ENCODE results near the gene DNAJC5G. TPM values are rescaled to one million over a fixed set of nuclear protein-coding genes. Genes with fewer than 3 reads are reported as not detected.
A peak's percentile ranks its signal among the peaks of the same experiment; 100 is the strongest.
"Not testable (repeated sequence)": the region's sequence is repeated elsewhere in the genome, so short reads cannot be mapped to it uniquely, and the experiment has no call there.

Gene DNAJC5G
- total and polyA plus RNA-seq, 2 donors (not counting 3 experiments of a cell fraction or from before 2014, with no cell fraction given) = 0.77 to 1.4 TPM

- no TSS peak for BruUV-seq (replicated peaks)
- no peak for TF ChIP-seq POLR2AphosphoS5 (IDR thresholded peaks at IDR 0.05; ENCODE audit: insufficient read depth, low read depth, low read length)
- no peak for TF ChIP-seq MAX (IDR thresholded peaks at IDR 0.05; ENCODE audit: insufficient read depth, insufficient read length)
- no peak for TF ChIP-seq CTCF (IDR thresholded peaks at IDR 0.05; ENCODE audit: extremely low read depth in 1 of 2, insufficient read depth in 1 of 2, low read depth in 1 of 2, low read length in 2 of 2)
- no peak for TF ChIP-seq FOS (IDR thresholded peaks at IDR 0.05; ENCODE audit: borderline replicate concordance, insufficient read depth, low read length)
- TF ChIP-seq JUN (IDR thresholded peaks at IDR 0.05; ENCODE audit: borderline replicate concordance, insufficient read depth, insufficient read length, low read depth) = no peak
- no peak for TF ChIP-seq POLR2A (IDR thresholded peaks at IDR 0.05; ENCODE audit: low read depth, low read length)
- no peak for TF ChIP-seq MYC (IDR thresholded peaks at IDR 0.05; ENCODE audit: low read depth, low read length)
- TF ChIP-seq EZH2 (IDR thresholded peaks at IDR 0.05; ENCODE audit: borderline replicate concordance, low read depth, low read length, severe bottlenecking) = no peak
- TF ChIP-seq GATA2 (IDR thresholded peaks at IDR 0.05; ENCODE audit: insufficient read depth, insufficient read length, low read depth, low read length) = no peak
- H3K9me1 ChIP-seq (replicated peaks; ENCODE audit: control insufficient read depth, extremely low read depth, insufficient read depth, low read length) = no peaks in the 10 kb centered on the region
- no peak overlapping the region for H3K27ac ChIP-seq (ENCODE audit: insufficient read depth, low read depth, low read length)
- H3K4me2 ChIP-seq (ENCODE audit: insufficient read depth, low read length) = no peak overlapping the region
- FAIRE-seq (peak; percentile 49), DNase-seq (ENCODE audit: low read depth, low spot score) (no peak)
- no peak overlapping the region for H3K4me3 ChIP-seq (replicated peaks in 1 of 3; ENCODE audit: insufficient read depth in 1 of 3, low read depth in 1 of 3, low read length in 3 of 3)
- no peak overlapping the region for H2AFZ ChIP-seq (ENCODE audit: low read depth, low read length)
- no peaks in the 10 kb centered on the region for H3K36me3 ChIP-seq (ENCODE audit: control insufficient read depth in 2 of 2, extremely low read depth in 1 of 2, insufficient read depth in 2 of 2, low read length in 2 of 2)
- CTCF ChIA-PET = interaction anchor here (0.7 to 6.9 kb wide), 12 partner anchors 8 to 168 kb away, joined by 3 to 143 read pairs (median 4); partner anchors contain the start of genes PREB and TRIM54
- peaks cover 19 to 43% of the 10 kb centered on the region in 2 experiments for H3K27me3 ChIP-seq (ENCODE audit: control insufficient read depth in 2 of 2, insufficient read depth in 2 of 2, low read length in 2 of 2)
- dilution Hi-C loops (cut with MboI; ENCODE audit: extremely low pct_ligation_motif_present, low sequenced_read_pairs) = no loop called here
- no peaks in the 10 kb centered on the region for H3K9me3 ChIP-seq (replicated peaks; ENCODE audit: control insufficient read depth, insufficient read depth, low read length)
- no peak overlapping the region for H3K9ac ChIP-seq (replicated peaks; ENCODE audit: extremely low read depth, insufficient read depth, low read length)
- H3K79me2 ChIP-seq (ENCODE audit: control insufficient read depth, insufficient read depth, low read length) = no peaks in the 10 kb centered on the region
- H4K20me1 ChIP-seq (replicated peaks; ENCODE audit: control insufficient read depth, extremely low read depth, insufficient read depth, low read length) = no peaks in the 10 kb centered on the region
- POLR2A ChIA-PET = no interaction called here
- intact Hi-C loops (cut with micrococcal nuclease) = loop anchor here (1.0 to 2.0 kb wide), 4 partner anchors 15 to 38 kb away; no protein-coding TSS in a partner anchor
- peaks cover 22% of the 10 kb centered on the region for H3K4me1 ChIP-seq (ENCODE audit: control insufficient read depth, extremely low read depth, insufficient read depth, low read length)
Measured at GRCh38 chr2:27265536-27265870, 9.7 kb upstream of the DNAJC5G start.

- BruUV-seq (replicated peaks); H3K36me3 ChIP-seq (ENCODE audit: control insufficient read depth in 2 of 2, extremely low read depth in 1 of 2, insufficient read depth in 2 of 2, low read length in 2 of 2); DNase-seq (ENCODE audit: low read depth, low spot score); H3K4me2 ChIP-seq (ENCODE audit: insufficient read depth, low read length); H3K9ac ChIP-seq (replicated peaks; ENCODE audit: extremely low read depth, insufficient read depth, low read length); intact Hi-C loops (cut with micrococcal nuclease); H3K79me2 ChIP-seq (ENCODE audit: control insufficient read depth, insufficient read depth, low read length); H3K27ac ChIP-seq (ENCODE audit: insufficient read depth, low read depth, low read length); FAIRE-seq; H2AFZ ChIP-seq (ENCODE audit: low read depth, low read length); H3K4me3 ChIP-seq (replicated peaks in 1 of 3; ENCODE audit: insufficient read depth in 1 of 3, low read depth in 1 of 3, low read length in 3 of 3); dilution Hi-C loops (cut with MboI; ENCODE audit: extremely low pct_ligation_motif_present, low sequenced_read_pairs); H3K9me3 ChIP-seq (replicated peaks; ENCODE audit: control insufficient read depth, insufficient read depth, low read length); POLR2A ChIA-PET; H3K9me1 ChIP-seq (replicated peaks; ENCODE audit: control insufficient read depth, extremely low read depth, insufficient read depth, low read length); H4K20me1 ChIP-seq (replicated peaks; ENCODE audit: control insufficient read depth, extremely low read depth, insufficient read depth, low read length): not testable (repeated sequence)
- H3K27me3 ChIP-seq (ENCODE audit: control insufficient read depth in 2 of 2, insufficient read depth in 2 of 2, low read length in 2 of 2) = peaks cover 13 to 20% of the 10 kb centered on the region in 2 experiments
- peaks cover 15% of the 10 kb centered on the region for H3K4me1 ChIP-seq (ENCODE audit: control insufficient read depth, extremely low read depth, insufficient read depth, low read length)
- CTCF ChIA-PET = interaction anchor here (6.9 kb wide), 1 partner anchor 12 kb away, joined by 143 read pairs; the partner anchor contains the start of gene TRIM54
Measured at GRCh38 chr2:27268296-27268695, 6.9 kb upstream of the DNAJC5G start.

Data from endothelial cell of umbilical vein (primary cell).